ENCODE results near the gene TOMM7. TPM values are rescaled to one million over a fixed set of nuclear protein-coding genes. Genes with fewer than 3 reads are reported as not detected.

Gene TOMM7
- total RNA-seq, result 83.0 and 105 TPM in 2 replicates

DNA sequence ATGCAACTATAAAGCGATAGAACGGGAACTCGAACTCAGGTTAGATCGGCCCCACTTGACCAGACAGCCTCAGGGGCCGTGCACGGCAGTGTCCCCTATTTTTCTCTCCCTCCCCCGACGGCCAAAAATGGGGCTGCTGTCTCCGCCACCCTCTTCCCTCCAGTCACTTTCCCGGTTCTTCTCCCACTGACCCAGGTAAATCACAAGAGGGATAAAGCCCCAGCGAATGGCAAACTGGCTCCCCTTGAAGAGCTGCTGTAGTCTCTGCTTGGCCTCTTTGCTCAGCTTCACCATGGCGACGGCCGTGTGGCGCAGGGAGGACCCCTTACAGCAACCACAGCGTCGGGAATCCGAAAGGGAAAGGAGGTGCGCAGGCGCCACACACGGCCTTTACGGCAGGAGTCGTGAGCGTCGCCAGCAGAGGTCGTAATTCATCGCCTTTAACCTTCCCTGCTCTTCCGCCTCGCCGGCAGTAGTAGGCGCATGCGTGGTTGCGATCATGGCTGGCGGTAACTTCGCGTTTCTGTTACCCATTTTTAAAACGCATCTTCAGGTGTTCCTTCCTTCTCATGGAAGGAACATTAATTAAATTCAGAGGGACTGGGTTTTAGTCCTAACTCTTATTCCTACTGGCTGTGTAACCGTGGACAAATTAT lies at the start of gene TOMM7:
TOMM7 (minus strand) TSS at position 364 of the 656 bp plus-strand sequence; CDS start at position 294, 70 bp downstream.
- H3K4me3 ChIP-seq (ENCODE audit: low read depth, low read length), result peak within 1 kb of the TSS; percentile 91
- DNase-seq (ENCODE audit: low read depth), result peak; percentile 63
- TF ChIP-seq, protein P1, sequence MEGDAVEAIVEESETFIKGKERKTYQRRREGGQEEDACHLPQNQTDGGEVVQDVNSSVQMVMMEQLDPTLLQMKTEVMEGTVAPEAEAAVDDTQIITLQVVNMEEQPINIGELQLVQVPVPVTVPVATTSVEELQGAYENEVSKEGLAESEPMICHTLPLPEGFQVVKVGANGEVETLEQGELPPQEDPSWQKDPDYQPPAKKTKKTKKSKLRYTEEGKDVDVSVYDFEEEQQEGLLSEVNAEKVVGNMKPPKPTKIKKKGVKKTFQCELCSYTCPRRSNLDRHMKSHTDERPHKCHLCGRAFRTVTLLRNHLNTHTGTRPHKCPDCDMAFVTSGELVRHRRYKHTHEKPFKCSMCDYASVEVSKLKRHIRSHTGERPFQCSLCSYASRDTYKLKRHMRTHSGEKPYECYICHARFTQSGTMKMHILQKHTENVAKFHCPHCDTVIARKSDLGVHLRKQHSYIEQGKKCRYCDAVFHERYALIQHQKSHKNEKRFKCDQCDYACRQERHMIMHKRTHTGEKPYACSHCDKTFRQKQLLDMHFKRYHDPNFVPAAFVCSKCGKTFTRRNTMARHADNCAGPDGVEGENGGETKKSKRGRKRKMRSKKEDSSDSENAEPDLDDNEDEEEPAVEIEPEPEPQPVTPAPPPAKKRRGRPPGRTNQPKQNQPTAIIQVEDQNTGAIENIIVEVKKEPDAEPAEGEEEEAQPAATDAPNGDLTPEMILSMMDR (conservative IDR thresholded peaks at IDR 0.05; ENCODE audit: low read depth, low read length), result peak; percentile 20

DNA sequence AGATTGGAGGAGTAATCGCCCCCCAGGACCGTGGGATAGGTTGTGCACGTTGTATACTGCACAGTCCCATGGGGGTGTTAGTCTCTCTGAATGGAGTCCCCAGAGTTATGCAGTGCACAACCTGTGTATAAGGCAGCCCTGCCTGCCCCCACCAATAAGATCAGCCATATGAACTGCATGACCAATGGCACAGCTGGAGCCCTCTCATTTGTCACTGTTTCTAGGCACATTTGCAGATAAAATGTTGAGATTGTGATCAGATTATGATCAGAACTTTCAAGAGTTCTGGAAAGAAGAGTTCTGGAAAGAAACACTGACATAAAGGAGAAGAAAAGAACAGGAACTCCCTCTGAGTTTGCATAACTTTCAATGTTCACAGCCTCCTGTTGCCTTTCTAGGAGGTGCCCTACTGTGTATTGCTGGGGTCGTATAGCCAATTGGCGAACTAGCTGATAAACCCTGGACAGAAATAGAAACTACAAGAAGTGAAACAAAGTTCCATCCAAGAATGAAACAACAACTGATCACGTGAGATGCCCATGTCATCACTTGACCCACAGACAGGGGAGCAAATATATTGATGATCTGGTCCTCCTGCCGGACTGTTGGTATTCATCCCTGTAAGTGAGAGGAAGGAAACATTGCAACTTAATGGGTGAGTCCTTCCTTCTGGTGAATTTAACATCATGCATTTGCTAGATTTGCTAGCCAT lies 49.6 kb upstream of the TOMM7 start:
- DNase-seq (ENCODE audit: low read depth), result no peak
- H3K4me3 ChIP-seq (ENCODE audit: low read depth, low read length), result no peak overlapping the region
- TF ChIP-seq, protein P1 (conservative IDR thresholded peaks at IDR 0.05; ENCODE audit: low read depth, low read length), result no peak

DNA sequence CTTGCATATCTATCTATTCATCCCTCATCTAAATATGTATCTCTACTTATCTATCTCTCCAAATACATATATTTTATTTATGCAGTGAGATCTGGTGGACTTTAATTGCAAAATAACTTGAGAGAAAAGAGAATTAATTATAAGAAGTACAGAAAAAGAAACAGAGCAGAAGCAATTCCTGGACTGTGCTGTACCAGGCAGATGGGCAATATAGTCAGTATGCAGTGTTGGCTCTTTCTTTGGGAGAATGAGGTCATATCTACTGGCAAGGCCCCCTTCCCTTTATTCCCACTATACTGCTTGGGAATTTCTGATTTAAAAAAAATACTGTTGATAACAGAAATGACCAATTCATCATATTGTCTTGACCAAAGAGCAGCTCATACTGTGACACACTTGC lies 49.0 kb upstream of the TOMM7 start:
- no peak for DNase-seq (ENCODE audit: low read depth)
- no peak overlapping the region for H3K4me3 ChIP-seq (ENCODE audit: low read depth, low read length)
- TF ChIP-seq, protein P1 (conservative IDR thresholded peaks at IDR 0.05; ENCODE audit: low read depth, low read length), result no peak

DNA sequence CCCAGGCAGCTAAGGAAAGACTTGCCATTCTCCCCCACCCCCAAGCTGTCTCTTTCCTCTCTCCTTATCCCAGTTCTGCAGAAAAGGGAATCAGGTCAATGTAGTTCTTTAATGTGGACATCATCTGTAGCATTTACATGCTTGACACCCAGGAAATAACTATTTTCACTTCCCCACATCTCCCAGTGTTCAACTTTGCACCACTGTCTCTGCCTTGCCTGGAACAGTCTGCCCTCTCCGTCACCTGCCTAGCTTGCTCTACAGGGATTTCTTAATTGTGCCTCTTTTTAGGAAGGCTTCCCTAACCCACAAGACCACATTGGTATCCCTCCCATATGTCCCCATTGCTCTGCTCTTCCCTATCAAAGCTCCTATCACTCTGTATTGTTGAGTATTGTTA lies 45.9 kb upstream of the TOMM7 start:
- DNase-seq (ENCODE audit: low read depth), result no peak
- TF ChIP-seq, protein P1 (conservative IDR thresholded peaks at IDR 0.05; ENCODE audit: low read depth, low read length), result no peak
- no peak overlapping the region for H3K4me3 ChIP-seq (ENCODE audit: low read depth, low read length)

DNA sequence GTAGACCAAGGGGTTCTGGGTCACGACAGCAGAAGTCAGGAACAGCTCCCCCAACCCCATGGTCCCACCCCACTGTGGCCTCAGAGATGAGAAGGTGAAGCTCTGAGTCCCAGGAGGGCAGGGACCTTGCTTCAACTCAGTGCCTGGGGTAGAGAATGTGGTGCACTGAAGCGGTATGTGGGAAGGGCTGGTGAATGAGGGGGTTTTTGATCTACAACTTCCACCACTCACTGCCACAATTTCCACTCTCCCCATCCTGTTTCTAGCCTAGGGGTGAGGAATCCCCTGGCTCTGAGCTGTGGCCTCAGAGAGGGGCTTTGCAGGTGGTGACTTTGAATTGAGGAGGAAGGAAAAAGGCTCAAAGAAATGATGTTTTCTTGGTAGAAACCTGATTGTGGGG lies 44.9 kb upstream of the TOMM7 start:
- TF ChIP-seq, protein P1 (conservative IDR thresholded peaks at IDR 0.05; ENCODE audit: low read depth, low read length), result no peak
- no peak overlapping the region for H3K4me3 ChIP-seq (ENCODE audit: low read depth, low read length)
- no peak for DNase-seq (ENCODE audit: low read depth)

DNA sequence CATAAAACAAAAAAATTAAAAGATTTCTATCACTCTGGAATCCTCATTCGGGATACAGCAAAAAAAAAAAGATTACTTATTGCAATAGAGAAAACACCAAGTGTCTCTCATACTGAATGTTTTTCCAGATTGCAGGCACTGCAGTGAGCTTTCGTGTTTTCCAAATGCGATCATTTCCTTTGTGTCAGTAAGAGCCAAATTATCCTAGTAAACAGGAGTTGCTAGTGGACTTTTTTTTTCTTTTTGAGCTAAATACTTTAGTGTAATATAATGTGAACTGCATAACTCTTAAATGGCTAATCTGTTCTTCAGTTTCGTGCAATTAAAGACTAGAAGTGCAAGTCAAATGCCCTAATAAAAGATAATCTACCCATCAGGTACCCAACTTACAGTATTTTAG lies 44.4 kb upstream of the TOMM7 start:
- H3K4me3 ChIP-seq (ENCODE audit: low read depth, low read length), result no peak overlapping the region
- TF ChIP-seq, protein P1 (conservative IDR thresholded peaks at IDR 0.05; ENCODE audit: low read depth, low read length), result no peak
- no peak for DNase-seq (ENCODE audit: low read depth)

DNA sequence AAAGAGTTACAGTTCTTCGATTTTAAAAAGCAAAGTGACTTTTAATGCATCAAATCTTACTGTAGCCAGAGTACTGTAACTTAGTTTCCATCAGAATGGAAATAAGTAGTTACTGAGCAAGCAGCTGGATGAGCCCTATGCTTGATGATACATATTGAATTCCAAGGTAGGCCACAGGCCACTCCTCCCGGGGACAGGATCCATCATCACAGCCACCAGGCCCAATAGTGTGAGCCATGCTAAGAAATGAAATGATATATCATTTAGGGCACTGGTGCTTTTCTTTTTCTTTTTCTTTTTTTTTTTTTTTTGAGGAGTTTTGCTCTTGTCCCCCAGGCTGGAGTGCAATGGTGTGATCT lies 42.9 kb upstream of the TOMM7 start:
- H3K4me3 ChIP-seq (ENCODE audit: low read depth, low read length), result no peak overlapping the region
- TF ChIP-seq, protein P1 (conservative IDR thresholded peaks at IDR 0.05; ENCODE audit: low read depth, low read length), result no peak
- no peak for DNase-seq (ENCODE audit: low read depth)
